Mesenchymal stem cell (in vitro differentiated cells and primary cell): ENCODE data around the gene CD9.

Source experiments
- DNase-seq: peaks from one replicate; pipeline ENCODE4 v3.0.0-alpha.2; 2013
- H2AFZ ChIP-seq: one replicate; pipeline ENCODE4 v1.6.1; 2013; ENCODE audit warnings: low read depth, mild to moderate bottlenecking, control low read depth, inconsistent platforms, low read length, moderate library complexity
- H2AK5ac ChIP-seq: 2 replicates; pipeline ENCODE4 v1.6.1; 2013; ENCODE audit warnings: low read length, moderate library complexity, mild to moderate bottlenecking, inconsistent platforms; ENCODE audit not compliant: severe bottlenecking
- H2BK120ac ChIP-seq: one replicate; pipeline ENCODE4 v1.6.1; 2013; ENCODE audit warnings: low read depth, mild to moderate bottlenecking, inconsistent platforms, low read length, moderate library complexity
- H2BK12ac ChIP-seq, 2 experiments: one replicate each; pipeline ENCODE4 v1.6.1; 2013; ENCODE audit warnings: inconsistent platforms in 2 of 2, low read length in 2 of 2, mild to moderate bottlenecking in 2 of 2, moderate library complexity in 2 of 2, control low read depth in 1 of 2
- H2BK15ac ChIP-seq: one replicate; pipeline ENCODE4 v1.6.1; 2013; ENCODE audit warnings: mild to moderate bottlenecking, low read depth, inconsistent platforms; ENCODE audit not compliant: poor library complexity, severe bottlenecking
- H2BK5ac ChIP-seq: 2 replicates; pipeline ENCODE4 v1.6.1; 2013; ENCODE audit warnings: low read depth, mild to moderate bottlenecking, low read length, control low read depth, inconsistent platforms; ENCODE audit not compliant: poor library complexity, severe bottlenecking
- H3K14ac ChIP-seq, 2 experiments: one replicate each; pipeline ENCODE4 v1.6.1; 2013; ENCODE audit warnings: inconsistent platforms in 2 of 2, low read length in 2 of 2, control low read depth in 1 of 2, mild to moderate bottlenecking in 1 of 2, moderate library complexity in 1 of 2
- H3K18ac ChIP-seq, 2 experiments: one replicate each; pipeline ENCODE4 v1.6.1; 2013; ENCODE audit warnings: inconsistent platforms in 2 of 2, low read length in 2 of 2, control low read depth in 1 of 2, low read depth in 1 of 2, mild to moderate bottlenecking in 1 of 2
- H3K23ac ChIP-seq, 2 experiments: one replicate each; pipeline ENCODE4 v1.6.1; 2013; ENCODE audit warnings: inconsistent platforms in 2 of 2, low read length in 2 of 2, mild to moderate bottlenecking in 2 of 2, moderate library complexity in 2 of 2, control low read depth in 1 of 2
- H3K27ac ChIP-seq: 2 replicates; pipeline ENCODE4 v1.5.1; 2013; ENCODE audit warnings: mild to moderate bottlenecking, moderate library complexity, low read length, control low read depth, inconsistent platforms; ENCODE audit not compliant: poor library complexity, severe bottlenecking
- H3K27me3 ChIP-seq, 2 experiments: 2 replicates each; pipeline versions ENCODE4 v1.6.1 to v1.7.0; 2013; ENCODE audit warnings: low read length in 2 of 2, mild to moderate bottlenecking in 2 of 2, moderate library complexity in 2 of 2, control low read depth in 1 of 2, inconsistent platforms in 1 of 2; ENCODE audit not compliant: control insufficient read depth in 1 of 2, insufficient read depth in 1 of 2
- H3K36me3 ChIP-seq, 2 experiments: 2 replicates each; pipeline versions ENCODE4 v1.6.1 to v1.7.0; 2013; ENCODE audit warnings: low read length in 2 of 2, control low read depth in 1 of 2, inconsistent platforms in 1 of 2, low read depth in 1 of 2, mild to moderate bottlenecking in 1 of 2; ENCODE audit not compliant: insufficient read depth in 2 of 2, control insufficient read depth in 1 of 2
- H3K4ac ChIP-seq, 2 experiments: one replicate each; pipeline ENCODE4 v1.6.1; 2013; ENCODE audit warnings: inconsistent platforms in 2 of 2, low read length in 2 of 2, mild to moderate bottlenecking in 2 of 2, moderate library complexity in 2 of 2, control low read depth in 1 of 2, low read depth in 1 of 2
- H3K4me1 ChIP-seq: 2 replicates; pipeline ENCODE4 v1.6.1; 2013; ENCODE audit warnings: low read depth, low read length, control low read depth; ENCODE audit not compliant: control insufficient read depth, insufficient read depth
- H3K4me2 ChIP-seq: 2 replicates; pipeline ENCODE4 v1.6.1; 2013; ENCODE audit warnings: low read length, mild to moderate bottlenecking, inconsistent platforms; ENCODE audit not compliant: poor library complexity, severe bottlenecking
- H3K4me3 ChIP-seq, 2 experiments: 2 replicates each; pipeline versions ENCODE4 v1.5.1 to v1.7.0; 2013; ENCODE audit warnings: low read length in 2 of 2, mild to moderate bottlenecking in 2 of 2, control low read depth in 1 of 2, low read depth in 1 of 2; ENCODE audit not compliant: insufficient read depth in 1 of 2
- H3K79me1 ChIP-seq: replicated peaks from 2 replicates; pipeline ENCODE4 v1.6.1; 2013; ENCODE audit warnings: mild to moderate bottlenecking, control low read depth, low read length, inconsistent platforms; ENCODE audit not compliant: poor library complexity, severe bottlenecking
- H3K9ac ChIP-seq: 2 replicates; pipeline ENCODE4 v1.7.0; 2013; ENCODE audit warnings: mild to moderate bottlenecking, low read length, moderate library complexity
- H3K9me3 ChIP-seq: 2 replicates; pipeline ENCODE4 v1.7.0; 2013; ENCODE audit warnings: mild to moderate bottlenecking, low read length; ENCODE audit not compliant: control insufficient read depth
- H4K8ac ChIP-seq: one replicate; pipeline ENCODE4 v1.6.1; 2013; ENCODE audit warnings: inconsistent platforms, mild to moderate bottlenecking, low read length, moderate library complexity
- H4K91ac ChIP-seq: one replicate; pipeline ENCODE4 v1.6.1; 2013; ENCODE audit warnings: mild to moderate bottlenecking, low read length, inconsistent platforms
- WGBS: methylation state at CpG from one replicate; pipeline ENCODE4 v1.1.7; 2013; ENCODE audit warnings: mixed read lengths; 5-methylcytosine and 5-hydroxymethylcytosine counted together

The CD9 gene

GRCh38 chr12:6241495-6241894 lies 41.3 kb downstream of the CD9 start:
- H3K4me2 ChIP-seq, result no peak overlapping the region
- 91% methylated on average over 7 of the region's 7 CpGs for WGBS
- H3K14ac ChIP-seq, result no peak overlapping the region
- DNase-seq, result no peak
- no peak overlapping the region for H4K8ac ChIP-seq
- no peak overlapping the region for H2BK120ac ChIP-seq
- no peak overlapping the region for H2BK12ac ChIP-seq
- H3K27me3 ChIP-seq, result no peaks in the 10 kb centered on the region
- H2BK15ac ChIP-seq, result no peak overlapping the region
- H3K36me3 ChIP-seq, result peaks cover 2 to 29% of the 10 kb centered on the region in 2 experiments
- no peak overlapping the region for H2BK5ac ChIP-seq
- no peak overlapping the region for H2AK5ac ChIP-seq
- H3K4me1 ChIP-seq, result peaks cover 5% of the 10 kb centered on the region
- H3K23ac ChIP-seq, result no peak overlapping the region
- no peaks in the 10 kb centered on the region for H3K9me3 ChIP-seq
- no peak overlapping the region for H3K9ac ChIP-seq
- no peak overlapping the region for H3K27ac ChIP-seq
- H3K79me1 ChIP-seq, result no peaks in the 10 kb centered on the region
- H3K4me3 ChIP-seq, result no peak overlapping the region
- no peak overlapping the region for H2AFZ ChIP-seq
- no peak overlapping the region for H3K4ac ChIP-seq
- no peak overlapping the region for H4K91ac ChIP-seq
- H3K18ac ChIP-seq, result no peak overlapping the region

GRCh38 chr12:6249580-6249979 lies 49.4 kb downstream of the CD9 start:
- Histone ChIP-seq H3K9me3 (no peaks in the 10 kb centered on the region), H3K18ac (no peak overlapping the region), H3K36me3 (no peaks in the 10 kb centered on the region), H3K4me3 (no peak overlapping the region), H3K4me1 (peaks cover 3% of the 10 kb centered on the region), H2AFZ (no peak overlapping the region), H4K91ac (no peak overlapping the region), H2BK12ac (no peak overlapping the region), H3K27me3 (peaks cover 17 to 20% of the 10 kb centered on the region in 2 experiments), H2BK5ac (no peak overlapping the region), H3K23ac (no peak overlapping the region), H2BK120ac (no peak overlapping the region), H2BK15ac (no peak overlapping the region), H3K14ac (no peak overlapping the region), H3K9ac (no peak overlapping the region), H3K79me1 (no peaks in the 10 kb centered on the region), H3K4ac (no peak overlapping the region), H3K27ac (no peak overlapping the region), H4K8ac (no peak overlapping the region), H3K4me2 (no peak overlapping the region), H2AK5ac (no peak overlapping the region)
- no peak for DNase-seq
- WGBS, result 77% methylated on average over 2 of the region's 2 CpGs

DNA sequence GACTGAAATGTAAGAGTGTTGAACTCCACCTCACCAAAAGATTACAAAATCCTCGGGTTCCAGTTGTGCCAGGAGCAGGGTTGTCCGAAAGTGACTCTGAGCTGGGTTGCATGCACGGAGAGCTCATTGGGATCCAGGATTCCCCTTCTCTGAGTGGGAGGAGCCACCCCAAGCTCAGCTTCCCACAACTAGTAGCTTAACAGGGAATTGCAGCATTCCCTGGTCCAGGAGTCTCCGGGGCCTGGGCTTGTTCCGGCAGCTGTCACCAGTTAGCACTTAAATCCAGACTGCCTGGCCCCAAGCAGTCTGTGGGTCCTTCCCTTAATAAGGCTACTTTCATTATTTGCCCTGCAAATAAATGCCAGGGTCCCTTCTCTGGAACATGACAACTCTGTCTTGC lies 50.1 kb downstream of the CD9 start:
- Histone ChIP-seq H4K8ac (no peak overlapping the region), H3K18ac (no peak overlapping the region)

GRCh38 chr12:6253278-6253677 lies 53.1 kb downstream of the CD9 start:
- Histone ChIP-seq H3K27me3 (peaks cover 17 to 23% of the 10 kb centered on the region in 2 experiments), H4K91ac (no peak overlapping the region), H2AK5ac (no peak overlapping the region), H4K8ac (no peak overlapping the region), H2BK5ac (no peak overlapping the region), H3K4me1 (peaks cover 3% of the 10 kb centered on the region), H3K36me3 (no peaks in the 10 kb centered on the region), H3K4me3 (no peak overlapping the region), H3K9me3 (peaks cover 6% of the 10 kb centered on the region), H3K14ac (no peak overlapping the region), H3K27ac (no peak overlapping the region), H2BK15ac (no peak overlapping the region), H2BK12ac (no peak overlapping the region), H3K4me2 (no peak overlapping the region), H2BK120ac (no peak overlapping the region), H3K18ac (no peak overlapping the region), H3K9ac (no peak overlapping the region), H3K23ac (no peak overlapping the region), H3K79me1 (no peaks in the 10 kb centered on the region), H3K4ac (no peak overlapping the region), H2AFZ (no peak overlapping the region)
- WGBS, result 91% methylated on average over 6 of the region's 6 CpGs
- DNase-seq, result no peak

More for the DNA sequence above, 50.1 kb downstream of the CD9 start:
- H3K4me1 ChIP-seq, result peaks cover 3% of the 10 kb centered on the region
- no peaks in the 10 kb centered on the region for H3K9me3 ChIP-seq
- H3K27ac ChIP-seq, result no peak overlapping the region
- H3K79me1 ChIP-seq, result no peaks in the 10 kb centered on the region
- 75% methylated on average over 5 of the region's 5 CpGs for WGBS
- no peaks in the 10 kb centered on the region for H3K36me3 ChIP-seq
- no peak overlapping the region for H3K4me2 ChIP-seq
- no peak overlapping the region for H3K4me3 ChIP-seq
- H4K91ac ChIP-seq, result no peak overlapping the region
- no peak overlapping the region for H2BK5ac ChIP-seq
- no peak for DNase-seq
- H2AFZ ChIP-seq, result no peak overlapping the region
- no peak overlapping the region for H2BK120ac ChIP-seq
- no peak overlapping the region for H3K23ac ChIP-seq
- no peak overlapping the region for H2AK5ac ChIP-seq
- H2BK12ac ChIP-seq, result no peak overlapping the region
- no peak overlapping the region for H3K4ac ChIP-seq
- H3K27me3 ChIP-seq, result peaks cover 17 to 20% of the 10 kb centered on the region in 2 experiments
- no peak overlapping the region for H3K9ac ChIP-seq
- no peak overlapping the region for H2BK15ac ChIP-seq
- no peak overlapping the region for H3K14ac ChIP-seq
